Activated CD8-positive, alpha-beta memory T cell treated with anti-CD3 and anti-CD28 coated beads for 36 hours (primary cell): ENCODE data around the gene PLEKHG1. TPM values are rescaled to one million over a fixed set of nuclear protein-coding genes. Genes with fewer than 3 reads are reported as not detected.

Source experiments
- total RNA-seq, 2 experiments: library from RNA; stranded (reverse); gene quantifications; one replicate each; pipeline ENCODE4 v1.2.3, GENCODE V29; 2021

The PLEKHG1 gene
- total RNA-seq, 2 experiments from 2014 or later: 7.0 to 7.7 TPM

Other genes with a start within 250 kb of the PLEKHG1 start
- not detected for gene IYD, start 230.9 kb upstream of the PLEKHG1 start, total RNA-seq